ENCODE results near the gene ATXN2. TPM values are rescaled to one million over a fixed set of nuclear protein-coding genes. Genes with fewer than 3 reads are reported as not detected.

The ATXN2 gene
- total and polyA plus RNA-seq, 2 of the 4 experiments (the other 2 are of a cell fraction) = 12.4 to 66.5 TPM

DNA sequence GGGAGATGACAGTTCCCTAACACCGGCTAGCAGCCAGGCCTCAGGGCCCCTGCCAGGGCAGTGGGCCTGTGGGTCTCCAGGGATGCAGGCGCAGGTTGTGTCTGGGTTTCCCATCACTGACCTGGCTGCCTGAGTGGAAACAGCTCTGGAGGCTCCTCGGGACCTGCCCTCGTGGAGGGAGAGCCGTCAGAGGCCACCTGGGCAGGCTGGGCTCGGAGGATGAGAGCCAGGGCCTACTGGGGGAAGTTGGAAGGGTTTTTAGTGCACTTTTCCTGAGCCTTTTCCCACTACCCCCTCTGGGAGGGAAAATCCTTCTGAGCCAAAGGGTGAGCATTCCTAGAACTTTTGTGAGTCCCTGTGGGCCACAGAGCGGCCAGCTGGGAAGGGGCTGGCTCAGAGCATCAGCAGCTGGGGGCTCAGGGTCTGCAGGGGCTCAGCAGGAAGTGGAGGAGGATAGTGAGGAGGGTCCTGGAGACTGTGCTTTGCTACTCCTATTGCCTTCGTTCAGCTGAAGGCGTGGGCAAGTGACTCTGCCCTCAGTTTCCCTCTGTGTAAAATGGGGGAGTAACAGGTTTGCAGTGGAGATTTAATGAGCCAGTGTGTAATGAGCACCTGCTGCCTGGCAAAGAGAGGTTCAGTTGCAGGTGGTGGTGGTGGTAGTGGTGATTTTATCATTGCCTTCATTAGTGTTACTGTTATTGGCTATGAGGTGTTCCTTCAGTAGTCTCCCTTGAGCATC is 191.6 kb downstream of the ATXN2 start:
- peak overlapping the region; percentile 55 for H3K4me3 ChIP-seq (ENCODE audit: insufficient read depth, low read depth, low read length)
- no TSS peak for BruUV-seq (replicated peaks)
- H2BK120ac ChIP-seq (ENCODE audit: low read depth, low read length) = peak overlapping the region; percentile 45; the same call in 1 of the 2 replicates
- H4K91ac ChIP-seq (ENCODE audit: insufficient read depth, low read depth, low read length) = peak overlapping the region; percentile 88
- peaks cover 4 to 59% of the 10 kb centered on the region in 2 experiments; a peak in 3 of 4 replicates for H3K79me1 ChIP-seq (ENCODE audit: low read depth in 1 of 2, low read length in 2 of 2)
- dilution Hi-C loops (cut with HindIII; ENCODE audit: low sequenced_read_pairs, unreplicated experiment) (no loop called here), intact Hi-C loops (cut with micrococcal nuclease) (loop anchor here (2.0 kb wide), 1 partner anchor 43 kb away; no protein-coding TSS in a partner anchor), in situ Hi-C loops (cut with MboI; ENCODE audit: low sequenced_read_pairs) (no loop called here)
- H3K14ac ChIP-seq (replicated peaks; ENCODE audit: low read depth, low read length) = peak overlapping the region; percentile 97
- H4K8ac ChIP-seq (ENCODE audit: low read depth in 2 of 2, low read length in 2 of 2) = peak overlapping the region; percentile 22 to 63; a peak in 3 of 4 replicates
- H3K27me3 ChIP-seq (ENCODE audit: control insufficient read depth, insufficient read depth, low read length) = no peaks in the 10 kb centered on the region
- H2AK5ac ChIP-seq (ENCODE audit: low read depth, low read length) = peak overlapping the region; percentile 94
- peak overlapping the region; percentile 86; the same call in 1 of the 2 replicates for H3K56ac ChIP-seq (ENCODE audit: extremely low read depth, insufficient read depth, low read length)
- DNase-seq (no peak), ATAC-seq (ENCODE audit: low read depth) (no peak)
- H3K9me3 ChIP-seq (ENCODE audit: control insufficient read depth, insufficient read depth, low read length) = no peaks in the 10 kb centered on the region
- no peak overlapping the region for H2BK15ac ChIP-seq (ENCODE audit: low read depth, low read length)
- TF ChIP-seq SMC3 (IDR thresholded peaks at IDR 0.05; ENCODE audit: low read depth, low read length) = no peak
- H2AFZ ChIP-seq (replicated peaks; ENCODE audit: low read length, poor library complexity) = peak overlapping the region; percentile 69
- H3K27ac ChIP-seq (ENCODE audit: insufficient read depth, low read length) = peak overlapping the region; percentile 87
- POLR2A ChIA-PET (ENCODE audit: unreplicated experiment) = no interaction called here
- H2BK20ac ChIP-seq (ENCODE audit: low read depth, low read length) = peak overlapping the region; percentile 51; the same call in 1 of the 2 replicates
- H3K9me1 ChIP-seq (ENCODE audit: insufficient read depth, low read length) = peaks cover 13% of the 10 kb centered on the region
- no peak overlapping the region for H3K18ac ChIP-seq (ENCODE audit: low read depth, low read length)
- H3K4me2 ChIP-seq (ENCODE audit: low read depth, low read length) = peak overlapping the region; percentile 74
- peak overlapping the region; percentile 89 for H3K9ac ChIP-seq (ENCODE audit: low read depth, low read length)
- CTCF ChIA-PET = interaction anchor here (1.3 kb wide), 1 partner anchor 44 kb away, joined by 4 read pairs; no protein-coding TSS in a partner anchor
- WGBS, 2 experiments (ENCODE audit: extremely low coverage in 2 of 2, insufficient read length in 1 of 2) = 62% methylated on average over 4 of the region's 9 CpGs; no CpG with 5 or more reads in 1 of the 2 experiments
- no peak overlapping the region for H4K5ac ChIP-seq (ENCODE audit: low read depth, low read length)
- peaks cover 35% of the 10 kb centered on the region for H3K4me1 ChIP-seq (ENCODE audit: control insufficient read depth, insufficient read depth, low read length)
- peaks cover 23% of the 10 kb centered on the region for H4K20me1 ChIP-seq (ENCODE audit: insufficient read depth, low read length)
- H3K36me3 ChIP-seq (ENCODE audit: control insufficient read depth, insufficient read depth, low read length) = no peaks in the 10 kb centered on the region
- peak overlapping the region; percentile 89 for H3K4ac ChIP-seq (ENCODE audit: low read depth, low read length)
- H3K23ac ChIP-seq (ENCODE audit: low read depth, low read length) = peak overlapping the region; percentile 94
- H2AK9ac ChIP-seq (replicated peaks; ENCODE audit: low read depth, low read length, poor library complexity) = peak overlapping the region; percentile 99
- peak overlapping the region; percentile 85 for H2BK5ac ChIP-seq (ENCODE audit: low read depth, low read length, poor library complexity, severe bottlenecking)
